Stimulated activated CD8-positive, alpha-beta memory T cell treated with anti-CD3 and anti-CD28 coated beads, Interleukin-12 subunit alpha, Interleukin-12 subunit beta, amount 100 ng/mL, for 24 hours (primary cell): Measurements from ENCODE around the gene ZACN.
A peak's percentile ranks its signal among the peaks of the same experiment; 100 is the strongest.

Source experiments
- DNase-seq: peaks from one replicate; pipeline ENCODE4 v3.0.0-alpha.2; 2020; ENCODE audit errors: extremely low read depth

ZACN gene

DNA sequence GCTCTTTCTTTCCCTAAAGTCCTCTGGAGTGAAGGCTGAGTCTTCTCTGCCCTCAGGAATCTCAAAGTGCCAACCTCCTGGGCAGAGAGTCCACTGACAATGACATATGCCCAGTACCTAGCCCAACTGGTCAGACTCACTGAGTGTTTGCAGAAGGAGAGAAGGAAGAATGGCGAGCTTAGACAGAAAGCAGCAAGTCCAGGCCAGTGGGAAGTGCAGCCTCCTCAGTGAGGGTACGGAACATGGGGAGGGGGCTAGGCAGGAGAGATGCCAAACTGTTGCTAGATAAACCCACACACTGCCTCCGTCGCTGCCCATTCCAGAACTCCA is 23.9 kb downstream of the ZACN start:
- DNase-seq, result no peak

DNA sequence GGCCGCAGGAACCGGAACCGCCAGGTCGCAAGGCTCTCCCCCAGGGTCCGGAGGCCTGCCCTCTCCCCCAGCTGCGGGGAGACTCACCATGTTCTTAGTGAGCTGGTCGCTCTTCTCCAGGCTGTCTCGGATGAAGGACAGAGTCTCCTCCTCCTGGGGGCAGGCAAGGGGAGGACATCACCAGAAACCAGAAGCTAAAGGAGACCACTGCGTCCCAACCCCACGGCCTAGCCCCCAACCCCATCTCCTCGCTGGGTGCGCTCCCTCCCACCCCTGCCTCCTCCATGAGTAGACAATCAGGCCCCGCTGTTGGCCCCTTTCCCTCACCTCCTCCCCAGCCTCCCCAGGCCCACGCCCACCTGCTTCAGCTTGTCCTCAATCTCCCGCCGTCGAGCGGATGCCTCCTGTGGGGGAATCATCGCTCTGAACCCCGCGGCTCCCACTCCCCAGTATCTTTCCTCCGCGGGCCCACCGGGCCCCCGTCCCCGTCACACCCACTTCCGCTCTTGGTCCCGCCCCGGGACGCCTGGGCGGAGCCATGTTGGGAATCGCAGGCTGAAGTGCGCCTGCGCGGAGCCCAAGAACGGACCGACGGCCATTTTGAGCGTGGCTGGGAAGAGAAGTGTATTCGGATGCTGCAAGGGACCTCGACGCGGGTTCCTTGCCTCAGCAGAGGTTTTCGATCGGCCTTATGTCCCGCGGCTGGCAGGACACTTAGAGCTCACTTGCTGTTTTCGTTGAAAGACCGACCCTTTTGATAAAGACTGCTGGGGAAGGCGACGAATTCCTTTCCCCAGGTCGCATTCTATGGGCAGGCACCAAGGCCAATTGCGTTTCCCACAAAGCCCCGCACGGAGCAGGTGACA is 24.5 kb downstream of the ZACN start, which contains the start of gene EXOC7:
Gene EXOC7 (minus strand): TSS at position 514 of the 866 bp plus-strand sequence. CDS start 95 bp downstream, at position 419.
- peak; percentile 79 for DNase-seq

DNA sequence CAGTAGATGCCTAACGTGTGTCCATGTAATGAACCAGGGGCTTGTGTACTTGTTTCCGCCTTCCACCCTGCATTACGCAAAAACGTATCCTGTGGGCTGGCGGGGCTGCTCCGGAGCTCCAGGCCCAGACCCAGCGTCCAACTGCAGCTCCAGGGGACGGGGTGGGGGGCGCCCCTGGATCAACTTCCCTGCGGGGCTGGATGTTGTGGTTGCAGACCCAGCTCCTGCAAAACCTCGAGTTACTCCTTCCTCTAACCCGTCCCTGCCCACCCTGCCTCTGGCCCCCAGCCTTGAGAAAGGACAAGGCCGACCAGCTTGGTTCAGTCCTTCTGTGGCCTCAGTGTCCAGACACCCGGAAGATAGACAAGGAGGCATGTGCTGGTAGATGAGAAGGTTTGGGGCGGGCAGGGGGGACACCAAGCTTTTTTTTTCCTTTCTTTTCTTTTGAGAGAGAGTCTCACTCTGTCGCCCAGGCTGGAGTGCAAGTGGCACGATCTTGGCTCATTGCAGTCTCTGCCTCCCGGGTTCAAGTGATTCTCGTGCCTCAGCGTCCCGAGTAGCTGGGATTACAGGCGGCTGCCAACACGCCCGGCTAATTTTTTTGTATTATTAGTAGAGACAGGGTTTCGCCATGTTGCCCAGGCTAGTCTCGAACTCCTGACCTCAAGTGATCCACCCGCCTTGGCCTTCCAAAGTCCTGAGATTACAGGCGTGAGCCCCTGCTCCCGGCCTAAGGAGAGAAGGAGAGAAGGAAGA is 25.3 kb downstream of the ZACN start:
- no peak for DNase-seq

DNA sequence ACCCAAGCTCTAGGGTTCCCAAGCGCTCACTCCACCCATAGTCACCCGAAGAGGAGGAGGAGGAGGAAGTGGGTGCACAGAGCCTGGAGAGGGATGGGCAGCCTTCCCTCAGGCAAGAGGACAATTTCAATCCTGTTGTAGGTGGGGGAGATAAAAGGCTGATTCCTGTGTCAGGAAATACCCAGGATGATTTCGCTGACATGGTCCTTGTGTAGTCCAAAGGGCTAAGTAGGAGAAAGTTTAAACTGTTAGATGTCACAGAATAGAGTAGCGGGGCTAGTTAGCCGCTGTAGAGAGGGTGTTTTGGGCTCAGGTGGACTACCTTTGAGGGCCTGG is 25.9 kb downstream of the ZACN start:
- no peak for DNase-seq

DNA sequence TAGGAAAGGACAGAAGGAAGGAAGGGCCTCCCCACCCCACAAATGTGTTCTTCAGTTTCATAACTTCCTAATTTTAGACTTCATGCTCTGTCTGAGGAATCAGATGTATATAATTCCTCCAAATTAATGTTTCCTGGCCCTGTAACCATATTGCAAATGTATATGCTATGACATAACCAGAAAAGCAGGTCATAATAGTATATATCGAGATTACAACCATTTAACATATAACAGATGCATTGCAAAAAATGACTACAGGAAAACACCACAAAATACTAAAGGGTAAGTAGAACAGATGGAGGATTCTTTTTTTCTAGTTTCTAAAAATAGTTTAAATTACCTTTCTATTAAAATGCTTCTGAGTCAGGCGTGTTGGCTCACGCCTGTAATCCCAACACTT is 27.7 kb downstream of the ZACN start:
- DNase-seq, result no peak

DNA sequence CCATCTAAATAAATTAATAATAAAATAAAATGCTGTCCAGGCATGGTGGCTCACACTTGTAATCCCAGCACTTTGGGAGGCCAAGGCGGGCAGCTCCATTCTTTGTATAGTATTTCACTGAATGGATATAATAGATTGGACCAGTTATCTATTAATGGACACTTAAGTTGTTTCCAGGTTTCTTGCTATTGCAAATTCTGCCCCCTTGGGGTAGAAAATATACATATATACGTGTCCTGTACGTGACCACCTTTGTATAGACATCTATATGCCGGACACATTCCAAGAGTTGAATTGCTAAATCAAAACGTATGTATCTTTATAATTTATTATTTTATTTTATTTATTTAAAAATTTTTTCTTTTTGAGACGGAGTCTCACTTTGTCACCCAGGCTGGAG is 28.5 kb downstream of the ZACN start:
- DNase-seq, result no peak

DNA sequence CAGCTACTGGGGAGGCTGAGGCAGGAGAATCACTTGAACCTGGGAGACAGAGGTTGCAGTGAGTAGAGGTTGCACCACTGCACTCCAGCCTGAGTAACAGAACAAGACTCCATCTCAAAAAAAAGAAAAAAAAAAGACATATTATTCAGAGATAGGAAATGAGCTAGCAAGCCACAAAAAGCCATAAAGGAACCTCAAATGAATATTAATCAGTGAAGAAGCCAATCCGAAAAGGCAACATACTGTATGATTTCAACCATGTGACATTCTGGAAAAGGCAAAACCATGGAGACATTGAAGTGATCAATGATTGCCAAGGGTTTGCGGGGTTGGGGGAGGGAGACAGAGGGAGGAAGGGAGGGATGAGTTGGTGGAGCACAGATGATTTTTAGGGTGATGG is 33.0 kb downstream of the ZACN start:
- no peak for DNase-seq

DNA sequence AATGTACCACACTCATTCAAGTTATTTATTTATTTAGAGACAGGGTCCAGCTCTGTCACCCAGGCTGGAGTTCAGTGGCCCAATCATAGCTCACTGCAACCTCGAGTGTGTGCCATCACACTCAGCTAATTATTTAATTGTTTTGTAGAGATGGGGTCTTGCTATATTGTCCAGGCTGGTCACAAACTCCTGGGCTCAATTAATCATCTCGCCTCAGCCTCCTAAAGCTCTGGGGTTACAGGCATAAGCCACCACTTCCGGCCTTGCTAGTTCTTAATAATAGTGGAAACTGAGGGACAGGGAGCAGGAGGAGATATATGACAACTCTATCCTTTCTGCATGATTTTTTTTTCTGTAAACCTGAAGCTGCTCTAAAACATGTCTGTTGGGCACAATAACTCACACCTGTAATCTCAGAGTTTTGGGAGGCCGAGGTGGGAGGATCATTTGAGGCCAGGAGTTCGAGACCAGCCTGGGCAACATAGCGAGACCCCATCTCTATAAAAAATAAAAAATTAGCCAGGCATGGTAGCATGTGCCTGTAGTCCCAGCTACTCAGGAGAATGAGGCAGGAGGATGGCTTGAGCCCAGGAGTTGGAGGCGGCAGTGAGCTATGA is 36.3 kb downstream of the ZACN start:
- DNase-seq, result no peak

DNA sequence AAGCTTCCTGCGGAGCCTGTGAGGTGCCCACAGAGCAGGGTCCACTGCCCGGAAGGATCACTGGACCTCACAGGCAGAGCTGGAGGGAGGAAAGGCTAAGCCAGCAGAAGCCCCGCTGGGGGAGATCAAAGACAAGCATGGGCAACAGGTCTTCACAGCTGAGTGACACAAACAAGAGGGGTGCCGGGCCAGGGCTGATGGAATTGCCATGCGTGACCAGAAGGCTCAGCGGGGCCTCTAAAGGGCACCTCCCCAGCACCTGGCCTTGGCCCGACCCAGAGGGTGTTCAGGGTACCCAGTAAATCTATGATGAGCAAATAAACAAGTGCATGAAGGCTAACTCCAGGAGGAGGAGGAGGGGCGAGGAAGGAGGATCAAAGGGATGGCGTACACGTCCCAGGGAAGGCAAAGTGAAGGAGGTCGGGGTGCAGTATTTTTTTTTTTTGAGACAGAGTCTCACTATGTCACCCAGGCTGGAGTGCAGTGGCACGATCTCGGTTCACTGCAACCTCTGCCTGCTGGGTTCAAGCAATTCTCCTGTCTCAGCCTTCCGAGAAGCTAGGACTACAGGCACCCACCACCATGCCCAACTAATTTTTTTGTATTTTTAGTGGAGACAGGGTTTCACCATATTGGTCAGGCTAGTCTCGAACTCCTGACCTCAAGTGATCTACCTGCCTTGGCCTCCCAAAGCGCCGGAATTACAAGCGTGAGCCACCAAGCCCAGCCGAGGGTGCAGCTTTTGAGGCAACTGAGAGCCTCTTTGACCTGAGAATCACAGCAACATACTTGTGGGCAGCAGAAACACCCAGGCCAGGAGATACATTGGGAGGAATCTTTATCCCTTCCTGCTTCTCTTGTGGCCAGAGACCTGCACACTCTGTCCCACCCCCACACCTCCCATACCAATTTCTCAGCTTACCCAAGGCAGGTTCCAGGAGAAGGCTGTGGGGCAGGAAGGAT is 40.7 kb downstream of the ZACN start:
- DNase-seq, result no peak

DNA sequence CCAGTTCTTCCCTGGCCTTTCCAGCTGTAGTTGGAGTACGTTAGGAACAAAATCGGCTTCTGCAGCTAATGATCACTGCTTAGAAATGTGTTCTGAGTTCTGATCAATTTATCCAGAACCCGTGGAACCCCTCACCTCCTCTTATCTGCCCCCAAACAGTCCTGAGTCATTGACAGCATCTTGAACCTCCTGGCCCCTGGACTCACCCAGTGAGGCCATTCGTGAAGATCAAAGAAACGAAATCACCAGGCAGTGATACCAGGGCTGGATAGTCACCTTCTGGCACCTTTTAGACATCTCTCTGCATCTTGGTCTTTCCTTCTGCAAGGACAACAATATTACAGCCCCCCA is 41.7 kb downstream of the ZACN start:
- no peak for DNase-seq

DNA sequence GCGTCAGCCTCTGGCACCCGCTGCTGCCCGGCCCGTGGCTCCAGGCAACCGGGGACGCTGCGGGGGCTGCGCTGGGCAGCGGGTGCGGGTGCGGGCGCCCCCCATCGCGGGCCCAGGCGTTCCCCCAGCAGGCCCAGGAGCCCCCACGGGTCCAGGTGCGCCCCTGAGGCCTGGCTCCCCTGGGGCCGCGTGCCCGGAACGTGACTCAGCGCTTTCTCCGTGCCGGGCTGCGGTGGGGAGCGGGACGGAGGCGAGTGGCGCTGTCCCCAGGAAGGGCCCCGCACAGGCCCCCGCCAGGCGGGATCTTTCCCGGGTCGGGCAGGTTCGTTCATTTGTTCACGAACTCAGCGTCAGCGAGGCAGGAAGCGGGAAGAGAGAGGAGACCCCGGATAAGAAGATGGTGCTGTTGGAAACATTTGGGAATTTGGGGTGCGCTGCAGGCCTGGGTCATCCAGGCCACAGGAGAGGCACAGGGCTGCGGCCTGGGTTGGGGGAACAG is 43.0 kb downstream of the ZACN start:
- no peak for DNase-seq

DNA sequence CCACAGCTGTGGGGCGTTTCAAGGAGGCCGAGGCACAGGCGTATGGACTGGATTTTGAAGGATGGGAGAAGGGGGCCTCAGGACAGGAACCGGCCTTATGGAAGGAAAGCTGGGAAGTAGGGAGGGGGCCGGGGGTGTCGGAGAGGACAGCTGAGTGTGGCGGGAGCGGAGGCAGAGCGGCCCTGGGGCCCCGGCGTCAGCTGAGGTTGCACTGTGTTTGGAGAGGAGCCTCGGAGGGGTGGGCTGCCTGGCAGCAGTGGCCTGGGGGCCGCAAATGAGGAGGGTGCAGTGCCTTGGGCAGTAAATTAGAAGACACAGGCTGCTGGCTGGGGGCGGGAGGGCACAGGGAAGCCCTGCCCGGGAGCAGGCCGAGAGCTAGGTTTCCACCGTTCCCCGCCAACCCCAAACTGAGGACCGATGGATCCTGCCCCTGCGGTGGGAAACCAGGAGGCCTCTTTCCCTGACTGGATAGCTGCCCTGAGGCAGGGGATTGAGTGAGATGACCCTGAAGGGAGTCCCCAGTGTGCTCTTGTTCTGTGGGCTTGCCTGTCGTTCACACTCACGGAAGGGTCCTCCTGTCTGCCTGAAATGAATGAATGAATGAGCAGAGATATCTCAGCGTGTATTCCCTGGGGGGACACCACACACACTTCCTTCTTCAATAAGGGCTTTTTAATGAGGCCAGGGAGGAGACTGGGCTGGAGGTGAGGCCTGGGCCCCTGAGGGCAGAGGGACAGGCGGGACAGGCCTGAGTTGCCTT is 43.6 kb downstream of the ZACN start:
- no peak for DNase-seq

DNA sequence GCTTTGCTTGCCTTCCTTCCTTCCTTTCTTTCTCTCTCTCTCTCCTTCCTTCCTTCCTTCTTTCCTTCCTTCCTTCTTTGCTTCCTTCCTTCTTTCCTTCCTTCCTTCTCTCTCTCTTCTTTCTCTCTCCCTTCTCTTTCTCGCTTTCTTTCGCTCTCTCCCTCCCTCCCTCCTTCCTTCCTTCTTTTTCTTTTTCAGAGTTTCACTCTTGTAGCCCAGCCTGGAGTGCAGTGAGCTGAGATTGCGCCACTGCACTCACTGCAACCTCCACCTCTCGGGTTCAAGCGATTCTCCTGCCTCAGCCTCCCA is 44.2 kb downstream of the ZACN start:
- DNase-seq, result no peak

DNA sequence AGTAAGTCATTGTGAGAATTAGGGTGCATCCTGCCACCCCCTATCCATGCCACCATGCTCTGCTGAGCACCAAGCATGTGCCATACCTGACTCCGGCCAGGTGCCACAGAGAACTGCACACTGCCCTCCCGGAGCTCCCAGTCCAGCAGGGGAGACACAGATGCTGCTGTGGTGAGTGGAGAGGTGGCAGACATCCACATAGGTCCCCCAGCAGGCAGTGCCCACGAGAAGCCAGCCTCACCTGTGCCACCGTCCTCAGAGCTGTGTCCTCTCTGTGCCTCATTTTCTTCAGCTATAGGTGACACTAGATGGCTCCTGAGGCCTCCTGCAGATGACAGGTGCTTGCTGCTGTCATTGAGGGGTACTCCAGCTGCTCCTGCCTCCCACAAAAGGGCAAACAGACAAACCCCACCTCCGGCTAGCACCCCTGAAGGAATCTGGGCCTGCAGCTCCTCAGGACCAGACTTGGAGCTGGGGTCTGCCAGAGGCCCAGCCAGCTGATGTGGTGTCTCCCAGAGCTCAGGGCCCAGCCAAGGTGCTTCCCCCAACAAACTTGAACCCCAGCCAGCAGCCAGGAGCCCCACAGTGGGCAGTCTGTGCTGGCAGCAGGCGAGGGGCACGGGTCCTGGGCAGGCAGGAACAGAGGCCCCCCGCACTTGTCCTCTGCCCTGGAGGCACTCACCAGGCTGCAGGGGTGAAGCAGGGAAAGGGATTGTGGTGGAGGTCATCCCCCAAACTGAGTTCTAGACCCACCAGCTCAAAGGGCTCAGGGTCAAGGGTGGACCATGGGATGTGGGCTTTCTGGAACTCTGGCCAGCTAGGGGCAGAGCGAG is 45.0 kb downstream of the ZACN start:
- DNase-seq, result no peak

DNA sequence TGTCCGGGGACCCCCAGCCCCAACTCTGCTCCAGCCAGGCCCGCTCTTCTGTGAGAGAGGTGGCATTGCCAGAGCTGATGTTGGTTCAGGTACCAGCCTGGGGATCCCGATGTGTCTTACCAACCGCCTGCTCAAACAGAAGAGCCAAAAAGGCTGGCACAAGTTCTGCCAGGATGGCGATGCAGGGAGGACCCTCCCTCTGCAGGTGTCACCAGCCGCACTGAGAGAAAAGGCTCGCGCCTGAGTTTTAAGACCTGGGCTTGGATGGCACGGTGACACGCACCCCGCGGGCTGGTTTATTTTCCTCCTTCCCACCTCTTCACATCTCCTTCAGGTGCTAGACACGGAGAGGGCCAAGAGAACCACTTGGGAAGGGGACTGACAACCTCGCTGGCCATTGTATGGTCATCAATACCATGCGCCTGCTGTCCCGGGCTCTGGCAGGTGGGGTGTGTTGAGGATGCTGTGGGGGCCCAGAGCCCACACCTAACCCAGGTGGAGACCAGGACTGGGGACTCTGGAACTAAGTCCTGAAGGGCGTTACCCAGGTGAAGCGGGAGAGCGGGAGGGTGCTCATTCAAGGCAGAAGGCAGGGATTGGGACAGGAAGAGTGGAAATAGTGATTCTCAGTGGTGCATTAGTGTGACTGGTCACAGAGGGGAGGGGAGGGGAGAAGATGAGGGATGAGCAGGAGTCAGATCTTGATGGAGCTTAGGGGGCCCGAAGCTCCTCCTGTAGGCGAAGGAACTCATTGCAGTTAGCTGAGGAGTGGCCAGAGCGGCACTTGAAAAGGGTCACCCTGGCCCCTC is 45.8 kb downstream of the ZACN start:
- DNase-seq, result no peak

DNA sequence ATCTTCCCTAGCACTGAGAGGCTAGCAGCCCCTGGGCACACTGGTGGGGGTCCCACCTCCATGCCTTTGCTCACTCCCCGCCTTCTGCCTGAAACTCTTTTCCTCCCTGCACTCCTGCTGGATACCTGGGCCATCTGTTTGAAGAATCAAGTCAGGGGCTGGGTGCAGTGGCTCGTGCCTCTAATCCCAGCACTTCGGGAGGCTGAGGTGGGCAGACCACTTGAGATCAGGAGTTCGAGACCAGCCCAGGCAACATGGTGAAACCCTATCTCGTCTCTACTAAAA is 46.4 kb downstream of the ZACN start:
- DNase-seq, result no peak

DNA sequence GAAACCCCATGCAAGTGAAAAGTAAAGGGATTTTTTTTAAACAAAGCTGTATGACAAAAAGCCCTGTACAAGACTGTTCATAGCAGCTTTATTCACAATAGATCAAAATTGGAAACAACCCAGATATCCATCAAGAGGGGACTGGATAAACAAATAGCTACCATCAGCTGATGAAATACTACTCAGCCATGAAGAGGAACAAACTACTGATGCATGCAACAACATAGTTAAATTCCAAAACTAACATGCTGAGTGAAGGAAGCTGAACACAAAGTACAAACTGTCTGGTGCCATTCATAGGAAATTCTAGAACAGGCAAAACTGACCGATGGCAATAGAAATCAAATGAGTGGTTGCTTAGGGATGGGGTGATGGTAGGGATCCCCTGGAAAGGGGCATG is 46.9 kb downstream of the ZACN start:
- DNase-seq, result no peak

DNA sequence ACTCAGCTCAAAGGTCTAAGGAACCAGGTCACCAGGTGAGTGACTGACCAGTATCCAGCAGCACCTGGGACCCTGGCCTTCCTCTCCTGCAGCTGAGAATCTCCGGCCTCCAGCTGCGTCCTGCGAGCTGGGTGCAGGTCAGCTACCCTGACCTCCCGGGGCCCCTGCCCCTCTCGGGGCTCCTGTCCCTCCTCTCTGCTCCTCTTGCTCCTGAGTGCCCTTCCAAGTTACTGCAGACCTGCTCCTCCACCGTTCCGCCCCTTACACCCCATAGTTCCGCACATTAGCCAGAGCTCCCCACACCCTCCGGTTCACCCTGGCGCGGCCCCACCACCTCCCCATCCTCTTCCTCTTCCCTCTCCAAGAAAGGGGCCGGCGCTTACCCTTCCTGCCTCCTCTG is 51.5 kb downstream of the ZACN start:
- no peak for DNase-seq

DNA sequence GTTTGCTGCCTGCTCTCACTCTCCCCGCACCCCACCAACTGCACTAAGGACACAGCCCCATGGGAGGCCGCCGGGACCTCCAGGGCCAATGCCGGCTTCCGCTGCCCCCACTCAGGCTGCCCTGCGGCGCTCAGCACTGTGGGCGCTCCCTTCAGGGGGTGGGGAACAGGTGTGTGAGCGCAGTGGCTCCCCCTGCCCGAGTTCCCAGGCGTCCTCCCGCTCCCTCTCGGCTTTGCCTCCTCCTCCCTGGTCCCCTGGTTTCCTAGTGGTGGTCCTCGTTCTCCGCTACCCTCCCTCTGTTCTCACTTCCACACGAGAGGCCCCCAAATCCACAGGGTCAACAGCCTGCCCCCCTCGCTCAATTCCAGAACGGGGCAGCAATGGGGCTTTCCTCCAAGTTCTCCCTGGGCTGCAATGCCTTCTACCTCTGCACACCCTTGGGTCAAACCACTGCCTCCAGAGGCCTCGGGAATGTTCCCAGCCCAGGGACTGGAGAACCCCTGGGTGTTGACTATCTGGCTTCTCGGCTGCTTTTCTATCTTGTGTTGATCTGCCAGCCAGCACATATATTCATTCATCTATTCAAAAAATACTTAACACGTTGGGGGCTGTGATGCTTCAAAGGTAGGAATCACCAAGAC is 52.2 kb downstream of the ZACN start:
- DNase-seq, result no peak
